WTC11 (cell line): ENCODE results near the gene TNKS2. TPM values are rescaled to one million over a fixed set of nuclear protein-coding genes. Genes with fewer than 3 reads are reported as not detected.

Experiments used
- ATAC-seq: fragments of 200-7000 bp; cut with Tn5 transposase; 2 replicates; pipeline ENCODE4 v1.10.0; 2021; ENCODE audit warnings: mild to moderate bottlenecking, moderate library complexity
- Bru-seq: library from RNA; stranded (reverse); fragments of 400-500 nt; gene quantifications from one replicate; lab custom pipeline; 2021; lab: Mats Ljungman, UMichigan
- CTCF ChIA-PET: fragments of 300-600 bp; sonication (Branson Sonifier 250); formaldehyde crosslinking; loops from one replicate; lab custom pipeline; 2021; ENCODE audit warnings: antibody characterized with exemption; lab: Charles Lee
- POLR2A ChIA-PET: fragments of 350-600 bp; sonication (Branson Sonifier 250); formaldehyde crosslinking; loops from one replicate; lab custom pipeline; 2021; ENCODE audit warnings: antibody characterized with exemption; lab: Charles Lee
- DNase-seq: peaks from one replicate; pipeline ENCODE4 v3.0.0; 2021; ENCODE audit warnings: low spot score
- H3K27ac Mint-ChIP-seq: 2 replicates; pipeline ENCODE4 v1.8.0; 2021; ENCODE audit warnings: mixed read lengths
- H3K27me3 Mint-ChIP-seq: 2 replicates; pipeline ENCODE4 v1.8.0; 2021; ENCODE audit warnings: low read depth, mild to moderate bottlenecking, moderate library complexity, mixed read lengths
- H3K36me3 Mint-ChIP-seq: 2 replicates; pipeline ENCODE4 v1.8.0; 2021; ENCODE audit warnings: mixed read lengths
- H3K4me1 Mint-ChIP-seq: 2 replicates; pipeline ENCODE4 v1.8.0; 2022; ENCODE audit warnings: mixed read lengths
- H3K4me3 Mint-ChIP-seq: 2 replicates; pipeline ENCODE4 v1.8.0; 2021; ENCODE audit warnings: mild to moderate bottlenecking, moderate library complexity, mixed read lengths
- H3K9me3 Mint-ChIP-seq: 2 replicates; pipeline ENCODE4 v1.8.0; 2021; ENCODE audit warnings: mixed read lengths
- ATF3 ChIP-seq: sonication (generic); formaldehyde crosslinking; conservative IDR thresholded peaks from 2 replicates; pipeline ENCODE4 v1.8.1; 2022; ENCODE audit warnings: mild to moderate bottlenecking, missing genetic modification reagents
- CDX4 ChIP-seq: fragments of 250-450 bp; sonication (Bioruptor Pico); IDR thresholded peaks from 2 replicates; pipeline ENCODE4 v1.9.0; 2021; ENCODE audit warnings: moderate library complexity, mild to moderate bottlenecking, inconsistent platforms, borderline replicate concordance
- CREB1 ChIP-seq: sonication (generic); formaldehyde crosslinking; IDR thresholded peaks from 2 replicates; pipeline ENCODE4 v1.8.0; 2023; ENCODE audit warnings: mild to moderate bottlenecking, missing genetic modification reagents
- CTCF ChIP-seq: fragments of 200-600 bp; IDR thresholded peaks from 2 replicates; pipeline ENCODE4 v1.8.0; 2022; ENCODE audit warnings: antibody characterized with exemption
- E2F5 ChIP-seq: sonication (generic); formaldehyde crosslinking; IDR thresholded peaks from 2 replicates; pipeline ENCODE4 v1.8.1; 2022; ENCODE audit warnings: mild to moderate bottlenecking, moderate library complexity, missing genetic modification reagents
- FOXJ3 ChIP-seq: sonication (generic); formaldehyde crosslinking; IDR thresholded peaks from 2 replicates; pipeline ENCODE4 v1.9.0; 2021; ENCODE audit warnings: missing genetic modification reagents, mild to moderate bottlenecking, borderline replicate concordance
- FOXK1 ChIP-seq: sonication (generic); formaldehyde crosslinking; IDR thresholded peaks from 2 replicates; pipeline ENCODE4 v1.8.0; 2022; ENCODE audit warnings: mild to moderate bottlenecking, moderate library complexity, missing genetic modification reagents
- FOXP1 ChIP-seq: sonication (generic); formaldehyde crosslinking; IDR thresholded peaks from 2 replicates; pipeline ENCODE4 v1.8.0; 2022; ENCODE audit warnings: missing genetic modification reagents, mild to moderate bottlenecking, moderate library complexity, borderline replicate concordance
- FOXP4 ChIP-seq: sonication (generic); formaldehyde crosslinking; IDR thresholded peaks from 2 replicates; pipeline ENCODE4 v1.8.0; 2022; ENCODE audit warnings: mild to moderate bottlenecking, missing genetic modification reagents
- GABPB1 ChIP-seq: sonication (generic); formaldehyde crosslinking; IDR thresholded peaks from 2 replicates; pipeline ENCODE4 v1.8.1; 2023; ENCODE audit warnings: mild to moderate bottlenecking, missing genetic modification reagents
- HMGXB4 ChIP-seq: sonication (generic); formaldehyde crosslinking; IDR thresholded peaks from 2 replicates; pipeline ENCODE4 v1.8.1; 2023; ENCODE audit warnings: mild to moderate bottlenecking, moderate library complexity, missing genetic modification reagents
- NR1H2 ChIP-seq: sonication (generic); formaldehyde crosslinking; IDR thresholded peaks from 2 replicates; pipeline ENCODE4 v1.9.0; 2021; ENCODE audit warnings: mild to moderate bottlenecking, moderate library complexity, missing genetic modification reagents
- RELA ChIP-seq: sonication (generic); formaldehyde crosslinking; IDR thresholded peaks from 2 replicates; pipeline ENCODE4 v1.8.1; 2022; ENCODE audit warnings: missing genetic modification reagents, mild to moderate bottlenecking, borderline replicate concordance
- SMAD3 ChIP-seq: sonication (generic); formaldehyde crosslinking; IDR thresholded peaks from 2 replicates; pipeline ENCODE4 v1.8.0; 2022; ENCODE audit warnings: missing genetic modification reagents, mild to moderate bottlenecking, borderline replicate concordance
- TEAD1 ChIP-seq: sonication (generic); formaldehyde crosslinking; IDR thresholded peaks from 2 replicates; pipeline ENCODE4 v1.8.0; 2022; ENCODE audit warnings: mild to moderate bottlenecking, missing genetic modification reagents
- TEAD4 ChIP-seq: sonication (generic); formaldehyde crosslinking; IDR thresholded peaks from 2 replicates; pipeline ENCODE4 v1.8.0; 2022; ENCODE audit warnings: mild to moderate bottlenecking, missing genetic modification reagents
- TP53 ChIP-seq: sonication (generic); formaldehyde crosslinking; IDR thresholded peaks from 2 replicates; pipeline ENCODE4 v1.8.1; 2023; ENCODE audit warnings: mild to moderate bottlenecking, missing genetic modification reagents
- ZBTB43 ChIP-seq: sonication (generic); formaldehyde crosslinking; IDR thresholded peaks from 2 replicates; pipeline ENCODE4 v1.8.1; 2023; ENCODE audit warnings: mild to moderate bottlenecking, missing genetic modification reagents
- ZNF396 ChIP-seq: fragments of 250-450 bp; sonication (Bioruptor Pico); IDR thresholded peaks from 2 replicates; pipeline ENCODE4 v1.8.0; 2021; ENCODE audit warnings: mild to moderate bottlenecking, moderate library complexity, borderline replicate concordance
- ZNF512 ChIP-seq: sonication (generic); formaldehyde crosslinking; IDR thresholded peaks from 2 replicates; pipeline ENCODE4 v1.8.1; 2022; ENCODE audit warnings: missing genetic modification reagents, borderline replicate concordance
- ZNF671 ChIP-seq: fragments of 250-450 bp; sonication (Bioruptor Pico); IDR thresholded peaks from 2 replicates; pipeline ENCODE4 v1.8.0; 2021; ENCODE audit warnings: mild to moderate bottlenecking
- ZSCAN18 ChIP-seq: fragments of 250-450 bp; sonication (Bioruptor Pico); IDR thresholded peaks from 2 replicates; pipeline ENCODE4 v2.1.2; 2022; ENCODE audit warnings: mild to moderate bottlenecking, moderate library complexity
- long read RNA-seq, 3 experiments: library from RNA in 1 of 3; library from capped mRNA in 1 of 3; library from polyadenylated mRNA in 1 of 3; unstranded in 2 of 3; stranded (forward) in 1 of 3; transcript quantifications; one replicate each; pipeline ENCODE4 v2.0.0, GENCODE V29; 2021
- total RNA-seq: library from RNA; stranded (reverse); gene quantifications from 3 replicates; pipeline ENCODE4 v1.2.3, GENCODE V29; 2021

TNKS2 gene
- total RNA-seq (51.6 to 53.5 TPM (median 53.0 TPM) in 3 replicates), Bru-seq, nascent RNA (percentile 92 among the genes with signal in this experiment)
- long read RNA-seq, experiment 1, full-length matches to known transcripts, result 163 of 276 reads
- long read RNA-seq, experiment 1, partial matches to known transcripts, result 88 of 276 reads
- long read RNA-seq, experiment 1, other reads (novel, unspliced or antisense), result 25 of 276 reads
- long read RNA-seq, experiment 2, full-length matches to known transcripts, result 18 of 83 reads
- long read RNA-seq, experiment 2, partial matches to known transcripts, result 57 of 83 reads
- long read RNA-seq, experiment 2, other reads (novel, unspliced or antisense), result 8 of 83 reads
- long read RNA-seq, experiment 3, partial matches to known transcripts, result 1 of 1 reads
- long read RNA-seq, experiment 3, other reads (novel, unspliced or antisense), result 0 of 1 reads

GRCh38 chr10:91797874-91798648 lies at the start of gene TNKS2:
Gene TNKS2 (plus strand): TSS chr10:91798426. CDS start chr10:91798691, 265 bp downstream.
- DNase-seq (peak; percentile 96), ATAC-seq (peak; percentile 86)
- Mint-ChIP-seq H3K4me1 (peaks cover 38% of the 10 kb centered on the region), H3K36me3 (peaks cover 11% of the 10 kb centered on the region), H3K27me3 (no peaks in the 10 kb centered on the region), H3K27ac (peak within 1 kb of the TSS; percentile 100), H3K4me3 (peak within 1 kb of the TSS; percentile 93), H3K9me3 (no peaks in the 10 kb centered on the region)
- CTCF ChIA-PET, result interaction anchor here (0.6 to 1.3 kb wide), 4 partner anchors 53 to 115 kb away, joined by 3 read pairs; no protein-coding TSS in a partner anchor
- POLR2A ChIA-PET, result interaction anchor here (1.0 to 1.2 kb wide), 4 partner anchors 16 to 126 kb away, joined by 3 to 7 read pairs (median 3); partner anchors contain the start of gene BTAF1
- peak; percentile 44; the same call in 1 of the 2 replicates for TF ChIP-seq CREB1 (CRISPR knock-in tag)
- TF ChIP-seq ATF3 (CRISPR knock-in tag), result no peak
- peak; percentile 94 for TF ChIP-seq E2F5 (CRISPR knock-in tag)
- no peak for TF ChIP-seq ZSCAN18 (CRISPR knock-in tag)
- no peak; the same call in 1 of the 2 replicates for TF ChIP-seq SMAD3 (CRISPR knock-in tag)
- TF ChIP-seq FOXP4 (CRISPR knock-in tag), result peak; percentile 76; the same call in 1 of the 2 replicates
- TF ChIP-seq GABPB1 (CRISPR knock-in tag), result peak; percentile 62; the same call in 1 of the 2 replicates
- TF ChIP-seq TEAD4 (CRISPR knock-in tag), result no peak
- TF ChIP-seq NR1H2 (CRISPR knock-in tag), result no peak
- TF ChIP-seq ZNF671 (CRISPR knock-in tag), result no peak
- peak; percentile 31; the same call in 1 of the 2 replicates for TF ChIP-seq FOXP1 (CRISPR knock-in tag)
- TF ChIP-seq ZBTB43 (CRISPR knock-in tag), result 0 out of 2 replicates have a peak, but pooled peaks have one; percentile 49
- peak; percentile 64 for TF ChIP-seq TEAD1
- no peak for TF ChIP-seq ZNF512 (CRISPR knock-in tag)
- TF ChIP-seq CDX4 (CRISPR knock-in tag), result no peak
- no peak for TF ChIP-seq FOXJ3 (CRISPR knock-in tag)
- no peak for TF ChIP-seq RELA (CRISPR knock-in tag)
- TF ChIP-seq CTCF, result no peak
- TF ChIP-seq TP53 (CRISPR knock-in tag), result peak; percentile 92
- TF ChIP-seq FOXK1 (CRISPR knock-in tag), result peak; percentile 92
- TF ChIP-seq ZNF396 (CRISPR knock-in tag), result no peak
- peak; percentile 73; the same call in 1 of the 2 replicates for TF ChIP-seq HMGXB4
